Activated CD4-positive, alpha-beta T cell treated with anti-CD3 and anti-CD28 coated beads, Interleukin-2, amount 50 U/mL, for 16 hours (primary cell): ENCODE results near the gene BZW1.

Source experiments
- DNase-seq: peaks from one replicate; pipeline ENCODE4 v3.0.0-alpha.2; 2020

The BZW1 gene

DNA sequence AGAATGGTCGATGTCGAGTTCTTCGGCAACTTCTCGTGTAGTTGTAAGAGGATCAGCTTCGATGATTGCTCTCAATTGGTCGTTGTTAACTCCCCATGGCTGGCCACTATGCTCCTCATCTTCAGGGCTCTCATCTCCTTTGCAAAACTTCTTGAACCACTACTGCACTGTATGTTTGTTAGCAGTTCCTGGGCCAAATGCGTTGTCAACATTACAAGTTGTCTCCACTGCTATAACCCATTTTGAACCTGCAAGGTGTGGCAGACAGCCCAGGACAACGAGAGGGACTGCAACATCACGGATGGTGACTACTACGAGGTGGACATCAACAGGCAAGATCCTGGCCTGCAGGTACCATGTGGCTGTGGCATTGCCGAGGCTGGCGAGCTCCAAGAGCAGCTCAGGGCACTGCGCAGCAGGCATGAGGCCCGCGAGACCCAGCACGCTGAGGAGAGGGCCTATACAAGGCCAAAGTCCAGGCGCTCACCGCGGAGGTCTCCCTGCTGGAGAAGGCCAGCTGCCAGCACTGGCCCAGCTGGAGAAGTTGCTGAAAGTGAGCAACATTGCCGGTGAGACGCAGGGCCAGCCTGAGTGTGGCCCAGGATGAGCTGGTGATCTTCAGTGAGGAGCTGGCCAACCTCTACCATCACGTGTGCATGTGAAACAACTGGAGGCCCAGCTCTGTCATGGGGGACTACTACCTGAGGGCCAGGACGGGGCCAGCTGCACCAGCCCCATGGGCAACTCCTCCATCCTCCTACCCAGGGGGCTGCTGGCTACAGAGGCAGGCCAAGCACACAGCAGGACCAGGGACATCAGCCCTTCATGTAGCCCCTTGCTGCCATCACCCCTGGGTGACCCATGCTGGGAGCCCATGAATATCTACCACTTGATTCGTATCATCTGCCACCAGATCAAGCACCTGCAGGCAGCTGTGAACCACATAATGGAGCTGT is 32.6 kb downstream of the BZW1 start:
- no peak for DNase-seq

DNA sequence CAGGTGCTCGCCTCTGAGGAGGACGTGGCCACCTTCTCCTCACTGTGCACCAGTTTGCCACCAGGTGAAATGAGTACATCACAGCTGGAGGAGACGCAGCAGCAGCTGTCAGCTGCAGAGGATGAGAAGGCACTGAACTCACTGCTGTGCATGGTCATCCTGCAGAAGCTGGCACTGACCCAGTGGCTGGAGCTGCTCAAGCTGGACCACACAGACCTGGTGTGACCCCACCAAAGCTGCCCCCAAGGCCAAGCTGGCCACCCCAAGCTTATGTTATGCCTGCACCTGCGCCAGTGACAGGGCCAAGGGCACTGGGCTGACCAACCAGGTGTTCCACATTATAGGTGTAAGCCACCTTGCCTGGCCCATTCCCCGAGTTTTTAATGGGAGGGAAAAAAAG is 33.5 kb downstream of the BZW1 start:
- no peak for DNase-seq

DNA sequence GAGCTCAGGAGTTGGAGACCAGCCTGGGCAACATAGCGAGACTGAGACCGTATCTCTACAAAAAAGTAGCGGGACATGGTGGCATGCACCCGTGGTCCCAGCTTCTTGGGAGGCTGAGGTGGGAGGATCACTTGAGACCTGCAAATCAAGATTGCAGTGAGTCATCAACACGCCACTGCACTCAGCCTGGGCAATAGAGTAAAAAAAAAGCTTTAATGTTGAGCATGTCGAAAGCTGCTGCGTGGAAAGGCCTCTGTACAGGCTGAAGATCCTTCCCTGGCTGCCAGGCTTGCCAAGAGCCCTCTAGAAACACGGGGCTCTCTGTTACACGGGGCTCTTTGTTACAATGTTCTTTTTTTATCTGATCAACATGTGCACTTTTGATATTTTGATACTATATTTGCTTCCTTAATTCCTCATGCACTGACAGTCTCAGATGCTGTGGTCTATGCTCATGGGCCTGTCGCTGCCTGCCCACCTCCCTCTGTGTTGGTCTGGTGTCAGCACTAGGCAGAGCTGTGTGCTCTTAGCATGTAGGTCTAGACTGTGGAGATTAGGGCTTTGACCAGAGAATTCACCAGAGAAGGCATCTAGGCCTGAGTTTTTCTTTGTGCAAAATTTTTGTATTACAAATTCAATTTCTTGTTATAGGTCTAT is 34.1 kb downstream of the BZW1 start:
- no peak for DNase-seq

DNA sequence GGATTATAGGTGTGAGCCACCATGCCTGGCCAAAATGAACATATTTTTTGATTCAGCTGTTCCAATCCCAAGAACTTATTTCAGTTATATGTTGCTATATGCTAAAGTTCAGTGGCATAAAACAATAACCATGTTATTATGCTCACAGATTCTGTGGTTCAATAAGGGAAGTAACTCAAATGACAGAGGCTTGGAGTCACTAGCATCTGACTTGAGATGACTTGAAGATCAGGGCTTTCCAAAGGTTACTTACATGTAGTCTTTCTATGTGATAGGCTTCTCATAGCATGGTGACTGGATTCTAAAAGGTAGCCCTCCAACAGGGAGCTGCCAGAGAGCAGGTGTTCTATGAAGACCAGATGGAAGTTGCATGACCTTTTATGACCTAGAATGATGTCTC is 35.6 kb downstream of the BZW1 start:
- no peak for DNase-seq

DNA sequence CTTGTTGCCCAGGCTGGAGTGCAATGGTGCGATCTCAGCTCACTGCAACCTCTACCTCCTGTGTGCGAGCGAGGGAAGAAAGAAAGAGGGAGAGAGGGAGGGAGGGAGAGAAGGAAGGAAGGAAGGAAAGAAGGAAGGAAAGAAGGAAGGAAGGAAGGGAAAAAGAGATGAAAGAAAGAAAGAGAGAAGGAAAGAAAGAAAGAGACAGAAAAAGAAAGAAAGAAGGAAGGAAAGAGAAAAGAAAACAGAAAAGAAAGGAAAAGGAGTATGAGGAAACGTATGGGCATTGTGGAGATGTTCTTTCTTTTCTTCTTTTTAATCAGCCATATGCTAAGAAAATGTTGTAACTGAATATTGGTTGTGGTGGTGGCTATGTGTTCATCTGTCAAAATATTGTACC is 36.2 kb downstream of the BZW1 start:
- no peak for DNase-seq

DNA sequence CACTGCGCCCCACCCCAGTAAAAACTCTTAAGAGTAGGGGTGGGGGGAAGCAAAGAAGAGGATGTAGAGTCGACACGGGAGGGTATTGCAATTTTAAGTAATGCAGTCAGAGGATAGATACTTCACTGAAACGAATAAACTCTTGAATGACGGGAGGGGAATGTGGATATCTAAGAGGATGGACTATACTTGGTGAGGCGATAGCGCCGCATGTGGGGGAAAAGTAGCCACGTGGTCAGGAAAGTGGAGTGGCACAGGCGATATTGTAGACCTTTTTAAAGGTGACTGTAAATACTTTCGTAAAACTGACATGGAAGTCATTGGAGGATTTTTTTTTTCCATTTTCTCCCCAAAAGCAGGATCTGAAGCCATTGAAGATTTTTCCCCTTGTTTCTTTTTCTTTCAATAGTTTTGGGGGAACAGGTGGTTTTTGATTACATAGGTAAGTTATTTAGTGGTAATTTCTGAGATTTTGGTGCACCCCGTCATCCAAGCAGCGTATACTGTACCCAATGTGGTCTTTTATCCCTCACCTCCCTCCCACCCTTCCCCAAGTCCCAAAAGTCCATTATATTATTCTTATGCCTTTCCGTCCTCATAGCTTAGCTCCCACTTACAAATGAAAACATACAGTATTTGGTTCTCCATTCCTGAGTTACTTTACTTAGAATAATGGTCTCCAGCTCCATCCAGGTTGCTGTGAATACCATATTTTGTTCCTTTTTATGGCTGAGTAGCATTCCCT is 39.0 kb downstream of the BZW1 start:
- no peak for DNase-seq

DNA sequence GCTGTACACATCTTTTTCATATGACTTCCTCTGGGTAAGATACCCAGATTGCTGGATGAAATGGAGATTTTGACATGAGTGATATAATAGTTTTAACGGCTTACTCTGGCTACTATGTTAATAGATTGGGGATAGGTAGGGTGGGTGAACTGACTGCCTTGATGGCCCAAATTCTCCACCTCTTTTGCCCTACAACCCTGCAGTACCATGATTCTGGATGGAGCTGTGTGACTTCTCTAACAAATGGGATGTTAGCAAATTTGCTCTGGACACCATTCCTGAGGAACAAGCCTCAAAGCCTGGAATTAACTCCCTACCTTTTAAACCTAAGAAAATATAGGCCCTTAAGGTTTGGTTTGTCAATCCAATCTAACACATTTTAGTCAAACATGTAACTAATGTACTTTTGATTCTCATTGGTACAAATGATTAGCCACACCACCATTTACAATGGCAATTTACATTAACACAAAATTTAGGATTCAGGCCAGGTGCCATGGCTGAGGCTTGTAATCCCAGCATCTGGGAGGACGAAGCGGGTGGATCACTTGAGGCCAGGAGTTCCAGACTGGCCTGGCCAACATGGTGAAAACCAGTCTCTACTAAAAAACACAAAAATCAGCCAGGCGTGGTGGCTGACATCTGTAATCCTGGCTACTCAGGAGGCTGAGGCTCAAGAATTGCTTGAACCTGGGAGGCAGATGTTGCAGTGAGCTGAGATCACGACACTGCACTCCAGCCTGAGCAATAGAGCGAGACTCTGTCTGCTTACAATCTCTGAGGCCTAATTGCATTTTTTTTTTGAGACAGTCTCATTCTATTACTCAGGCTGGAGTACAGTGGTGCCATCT is 39.9 kb downstream of the BZW1 start:
- DNase-seq: no peak

DNA sequence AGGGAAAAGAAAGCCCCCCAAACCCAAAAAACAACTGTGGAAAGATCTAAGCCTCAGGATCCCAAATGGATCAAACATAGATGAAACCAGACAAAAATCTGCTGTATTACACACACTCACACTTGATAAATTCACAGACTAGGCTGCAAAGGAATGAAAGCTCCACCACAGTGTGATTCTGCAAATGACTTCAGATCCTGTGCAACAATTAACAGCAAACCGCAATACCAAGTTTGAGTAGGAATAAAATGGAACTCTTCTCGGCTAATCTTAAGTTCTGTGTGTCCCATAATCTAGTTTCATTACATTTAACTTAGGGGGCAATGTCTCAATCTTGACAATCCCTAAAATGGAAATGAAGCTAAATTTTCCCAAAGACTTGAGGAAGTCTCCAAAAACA is 40.9 kb downstream of the BZW1 start:
- DNase-seq: no peak

DNA sequence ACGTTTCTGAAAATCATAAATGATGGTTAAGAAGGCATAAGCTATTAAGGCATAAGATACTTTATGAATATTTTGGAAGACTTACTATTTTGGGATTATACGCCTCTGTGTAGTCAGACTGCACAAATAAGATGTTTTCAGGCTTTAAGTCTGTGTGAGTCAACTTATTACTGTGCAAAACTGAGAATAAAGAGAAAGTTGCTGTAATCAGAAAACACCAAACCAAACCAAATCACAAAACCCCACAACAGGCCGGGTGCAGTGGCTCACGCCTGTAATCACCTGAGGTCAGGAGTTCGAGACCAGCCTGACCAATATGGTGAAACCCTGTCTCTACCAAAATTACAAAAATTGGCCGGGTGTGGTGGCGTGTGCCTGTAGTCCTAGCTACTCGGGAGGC is 45.1 kb downstream of the BZW1 start:
- DNase-seq: no peak

DNA sequence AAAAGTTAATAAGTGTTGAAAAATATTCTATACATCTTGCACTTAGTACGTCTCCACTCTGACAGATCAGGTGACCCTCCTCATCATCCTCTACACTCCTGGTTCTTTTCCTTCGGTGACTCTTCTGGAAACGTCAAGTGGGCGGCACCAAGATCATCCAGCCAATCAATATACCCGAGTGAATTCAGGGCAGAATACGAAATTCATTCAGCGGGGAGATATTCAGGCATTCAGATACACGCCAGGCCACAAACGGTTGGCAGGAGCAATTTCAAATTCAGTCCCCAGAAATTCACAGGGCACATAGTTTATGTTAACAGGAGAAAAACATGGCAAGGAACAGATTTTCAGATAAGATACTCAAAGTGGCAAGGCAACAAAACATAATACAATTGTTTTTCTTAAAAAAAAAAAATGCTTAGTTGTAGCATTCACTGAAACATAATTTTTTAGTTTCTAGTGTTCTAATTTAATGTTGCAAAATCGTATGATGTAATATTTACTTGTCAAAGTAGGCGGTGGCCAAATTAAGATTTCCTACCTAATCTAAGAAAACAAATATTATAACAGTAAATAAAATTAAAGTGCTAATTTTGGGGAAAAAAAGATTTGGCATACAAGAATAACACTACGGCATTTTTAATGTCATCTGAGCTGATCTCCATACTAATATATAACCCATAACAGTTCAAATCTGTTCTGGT is 48.5 kb downstream of the BZW1 start:
- DNase-seq: peak; percentile 32

DNA sequence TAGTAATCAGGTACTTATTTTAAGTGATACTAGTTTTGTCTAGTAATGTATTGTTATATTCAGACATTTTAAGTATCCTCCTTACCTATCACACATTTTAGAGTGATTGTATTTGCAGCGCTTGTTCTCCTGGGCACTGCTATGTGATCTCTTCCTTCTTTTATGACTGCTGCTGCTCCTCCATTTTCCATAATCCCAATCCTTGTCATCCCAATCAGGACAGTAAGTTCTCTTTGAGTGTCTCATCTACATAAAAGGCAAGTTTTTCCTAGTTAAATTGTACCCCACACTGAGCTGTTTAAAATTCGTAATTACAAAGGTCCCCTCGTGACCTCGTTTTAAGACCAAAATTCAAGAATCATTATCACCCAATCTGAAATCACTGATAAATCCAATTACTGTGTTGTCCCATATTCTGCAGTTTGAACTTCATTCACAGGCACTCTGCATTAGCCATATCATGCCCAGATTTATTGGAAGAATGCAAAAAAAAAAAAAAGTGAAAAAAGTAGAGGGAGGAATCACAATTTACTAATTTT is 50.0 kb downstream of the BZW1 start:
- no peak for DNase-seq

DNA sequence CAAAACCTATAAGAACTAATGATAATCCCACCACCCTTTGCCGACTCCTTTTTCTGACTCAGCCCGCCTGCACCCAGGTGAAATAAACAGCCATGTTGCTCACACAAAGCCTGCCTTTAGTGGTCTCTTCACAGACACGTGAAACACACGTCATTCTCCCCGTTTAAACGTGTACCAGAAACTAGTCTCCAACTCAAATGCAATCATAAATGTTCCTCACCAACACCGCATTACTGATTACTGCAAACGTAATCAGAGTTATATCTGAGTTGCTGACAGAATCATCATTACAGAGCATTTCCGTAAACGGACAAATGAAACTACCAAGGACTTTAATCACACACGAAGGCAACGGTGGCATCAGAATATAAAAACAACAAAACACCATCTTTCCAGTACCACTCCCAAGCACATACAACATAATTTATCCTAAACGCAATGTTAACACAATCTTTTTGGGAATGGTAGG is 50.9 kb downstream of the BZW1 start:
- DNase-seq: peak; percentile 82

DNA sequence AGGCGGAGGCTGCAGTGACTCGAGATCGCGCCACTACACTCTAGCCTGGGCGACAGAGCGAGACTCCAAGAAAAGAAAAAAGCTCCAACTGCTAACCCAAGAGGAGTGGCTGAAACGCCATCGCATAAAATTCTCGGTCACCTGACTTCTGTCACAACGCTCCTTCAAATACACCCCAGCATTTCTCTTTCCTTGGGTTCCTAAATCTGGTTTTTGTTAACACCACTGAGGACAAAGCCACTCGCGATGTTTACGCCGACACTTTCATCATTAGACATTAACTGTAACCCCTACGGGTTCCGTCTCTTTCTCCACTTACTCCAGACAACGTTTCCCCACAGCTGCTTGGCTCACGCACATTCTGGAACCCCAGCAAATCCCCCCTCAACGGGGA is 52.1 kb downstream of the BZW1 start:
- no peak for DNase-seq

DNA sequence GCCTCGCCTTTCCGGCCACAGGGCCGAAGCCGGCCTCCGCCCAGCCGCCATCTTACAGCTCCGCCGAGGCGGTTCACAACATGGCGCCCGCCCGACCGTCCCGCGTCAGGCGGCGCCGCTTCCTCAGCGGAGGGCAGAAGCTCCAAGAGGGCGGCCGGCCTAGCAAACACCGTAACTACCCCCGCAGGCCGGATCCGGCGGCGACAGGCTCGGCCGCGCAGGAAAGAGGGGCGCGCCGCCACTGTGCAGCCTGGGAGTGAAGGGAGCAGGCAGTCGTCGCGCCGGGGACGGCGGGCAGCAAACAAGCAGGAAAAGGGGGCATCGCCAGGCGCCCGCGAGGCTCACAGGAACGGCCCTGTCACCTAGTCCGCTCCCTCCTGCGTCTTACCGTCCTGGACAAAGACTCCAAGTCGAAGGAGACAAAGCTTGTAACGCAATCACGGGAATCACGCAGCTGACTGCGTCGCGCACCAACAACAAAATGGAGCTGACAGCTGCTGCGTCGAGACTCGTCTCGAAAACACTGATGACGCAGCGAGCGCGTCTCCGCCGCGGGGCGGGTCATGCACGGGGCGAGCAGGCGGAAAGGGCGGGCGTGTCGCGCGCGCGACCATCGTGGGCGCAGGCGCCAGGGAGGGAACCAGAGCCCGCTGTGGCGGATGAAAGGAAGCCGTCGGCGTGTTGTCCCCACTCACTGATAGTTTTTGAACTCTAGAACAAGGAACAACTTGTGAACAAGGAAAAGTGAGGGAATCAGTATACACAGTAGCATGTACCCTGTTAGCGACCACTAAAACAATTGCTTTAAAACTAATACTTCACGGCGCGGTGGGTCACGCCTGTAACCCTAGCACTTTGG is 52.7 kb downstream of the BZW1 start, which contains the start of gene CLK1:
TSS of gene CLK1 (minus strand) at position 483 of the 859 bp plus-strand sequence. CDS start 2,796 bp downstream, outside the sequence.
- peak; percentile 96 for DNase-seq

DNA sequence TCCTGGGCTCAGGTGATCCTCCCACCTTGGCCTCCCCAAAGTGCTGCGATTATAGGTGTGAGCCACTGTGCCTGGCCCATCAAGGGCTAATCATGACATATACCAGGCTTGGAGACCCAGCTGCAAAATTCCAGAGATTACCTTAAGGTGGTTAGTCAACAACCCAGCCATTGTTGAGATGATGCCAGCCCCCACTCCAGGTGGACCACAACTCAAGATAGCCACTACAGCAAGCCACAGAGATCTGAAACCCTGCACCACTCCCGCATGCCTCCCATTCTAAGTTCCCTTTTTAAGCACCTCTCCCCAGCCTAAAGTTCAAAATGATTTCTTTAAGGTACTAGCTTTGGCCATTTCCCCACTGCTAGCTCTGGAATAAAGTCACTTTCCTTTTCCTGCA is 57.3 kb downstream of the BZW1 start:
- no peak for DNase-seq

DNA sequence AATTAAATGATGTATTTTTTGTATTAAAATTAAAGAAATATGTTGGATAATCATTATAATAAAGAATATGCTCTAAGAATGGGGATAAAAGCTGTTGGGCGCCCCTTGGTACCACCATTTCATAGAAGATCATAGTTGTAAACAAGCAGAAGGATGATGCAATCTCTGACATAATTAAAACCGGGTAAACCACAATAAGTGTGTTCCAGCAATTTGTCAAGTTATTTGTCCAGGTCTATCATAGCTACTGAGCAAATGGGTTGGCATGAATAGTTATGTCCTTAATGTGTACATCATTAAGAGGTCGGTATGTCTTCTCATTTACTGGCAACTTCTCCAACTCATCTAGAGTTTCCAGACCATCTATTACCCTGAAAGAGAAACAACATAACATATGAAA is 59.4 kb downstream of the BZW1 start:
- no peak for DNase-seq

DNA sequence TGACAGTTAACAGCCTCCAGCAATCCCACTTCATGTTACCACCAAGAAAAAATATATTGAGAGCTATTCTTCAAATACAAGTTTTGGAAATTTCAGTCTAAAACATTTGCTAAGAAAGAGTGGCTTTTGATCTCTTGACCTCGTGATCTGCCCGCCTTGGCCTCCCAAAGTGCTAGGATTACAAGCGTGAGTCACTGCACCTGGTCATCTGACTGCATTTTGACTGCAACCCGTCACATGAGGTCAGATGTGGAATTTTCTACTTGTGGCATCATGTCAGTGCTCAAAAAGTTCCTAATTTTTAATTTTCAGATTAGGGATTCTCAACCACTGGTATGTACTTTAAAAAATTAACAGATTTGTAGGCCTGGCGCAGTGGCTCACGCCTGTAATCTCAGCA is 61.9 kb downstream of the BZW1 start:
- DNase-seq: no peak
